D721Med (cell line): ENCODE measurements around the gene CPVL.

Source experiments
- DNase-seq: peaks from one replicate; pipeline ENCODE4 v3.0.0; 2011; ENCODE audit warnings: low spot score; ENCODE audit not compliant: insufficient read length
- FAIRE-seq: peaks from 2 replicates; lab custom pipeline; 2011; peaks lifted over from hg19 to GRCh38; lab: Jason Lieb, UNC
- CTCF ChIP-seq: IDR thresholded peaks from 2 replicates; pipeline ENCODE4 v1.5.1; 2012; ENCODE audit warnings: mild to moderate bottlenecking, control low read depth; ENCODE audit not compliant: insufficient read depth; ENCODE audit errors: missing control alignments

The CPVL gene

DNA sequence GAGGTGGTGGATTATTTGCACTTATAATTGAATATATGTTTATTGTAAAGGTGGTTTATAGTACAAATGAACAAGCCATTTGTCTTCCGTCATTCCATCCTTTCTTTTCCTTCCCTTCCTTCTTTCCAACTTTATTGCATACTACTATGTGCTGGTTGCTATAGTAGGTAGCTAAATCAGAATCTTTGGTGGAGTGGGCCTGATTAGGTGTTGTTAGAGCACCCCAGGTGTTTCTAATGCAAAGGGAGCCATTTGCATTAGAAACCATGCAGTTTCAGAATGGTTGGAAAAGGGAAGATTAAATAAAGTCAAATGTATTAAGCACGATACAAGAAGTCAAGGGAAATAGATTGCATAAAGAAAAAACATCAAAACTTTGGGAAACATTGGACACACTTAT lies 99.4 kb downstream of the CPVL start:
- DNase-seq = no peak
- TF ChIP-seq CTCF = no peak
- no peak for FAIRE-seq

DNA sequence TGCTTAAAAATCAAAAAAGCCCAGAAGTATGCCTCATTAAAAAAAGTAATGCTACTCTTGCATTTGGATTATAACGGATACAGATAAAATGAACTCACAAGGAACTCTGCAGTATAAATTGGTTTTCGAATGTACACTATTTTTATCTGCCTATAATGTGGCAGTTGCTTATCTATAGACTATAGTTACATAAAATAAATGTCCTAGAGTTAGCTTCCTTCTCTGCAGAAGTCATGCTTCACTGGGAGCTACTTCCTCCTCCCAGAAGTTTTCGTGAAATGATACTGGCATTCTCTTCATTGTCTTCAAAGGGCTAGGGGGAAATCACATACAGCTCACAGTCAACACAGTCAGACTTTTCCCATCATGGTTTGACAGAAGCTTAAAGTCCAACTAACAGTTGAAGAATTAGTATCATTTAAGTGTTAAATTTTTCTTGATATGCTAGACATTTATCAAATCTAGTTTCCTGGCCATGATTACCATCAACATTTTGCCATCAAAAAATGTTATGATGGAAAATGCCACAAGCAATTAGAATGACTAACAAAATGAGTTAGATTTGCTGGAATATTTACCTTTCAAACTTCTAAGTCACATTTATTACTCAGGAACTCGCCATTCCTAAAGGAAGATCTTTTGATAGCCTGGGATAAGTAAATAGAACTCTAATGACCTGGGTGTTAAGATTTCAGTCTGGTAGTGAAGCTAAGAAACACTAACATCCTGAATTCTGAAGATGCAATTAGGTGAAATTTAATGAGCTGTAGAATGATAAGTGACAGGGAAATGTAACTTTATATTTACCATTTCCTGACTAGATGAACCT lies 100.9 kb downstream of the CPVL start:
- FAIRE-seq (no peak), DNase-seq (no peak)
- TF ChIP-seq CTCF = no peak

DNA sequence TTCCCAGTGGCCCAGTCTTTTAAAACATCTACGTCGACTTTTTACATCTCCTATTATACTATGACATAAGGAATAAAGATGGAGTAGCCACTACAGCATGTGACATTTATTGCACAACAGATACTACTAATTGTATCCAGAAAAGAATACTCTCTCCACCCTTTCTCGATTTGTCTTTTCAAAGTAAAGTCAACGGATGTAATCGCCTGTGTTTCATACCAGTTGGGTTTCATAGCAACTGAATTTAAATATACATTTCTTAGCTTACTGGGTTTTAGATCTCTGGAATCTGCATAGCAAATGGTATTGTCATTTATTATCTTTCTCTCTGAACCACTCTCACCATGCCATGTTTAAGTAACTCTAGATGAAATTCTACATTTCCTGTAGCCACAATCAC lies 101.8 kb downstream of the CPVL start:
- no peak for DNase-seq
- no peak for FAIRE-seq
- TF ChIP-seq CTCF = no peak

- no peak for DNase-seq
- TF ChIP-seq CTCF = no peak
- FAIRE-seq = no peak
These were observed 102.8 kb downstream of the CPVL start for GRCh38 chr7:29043576-29043975.

DNA sequence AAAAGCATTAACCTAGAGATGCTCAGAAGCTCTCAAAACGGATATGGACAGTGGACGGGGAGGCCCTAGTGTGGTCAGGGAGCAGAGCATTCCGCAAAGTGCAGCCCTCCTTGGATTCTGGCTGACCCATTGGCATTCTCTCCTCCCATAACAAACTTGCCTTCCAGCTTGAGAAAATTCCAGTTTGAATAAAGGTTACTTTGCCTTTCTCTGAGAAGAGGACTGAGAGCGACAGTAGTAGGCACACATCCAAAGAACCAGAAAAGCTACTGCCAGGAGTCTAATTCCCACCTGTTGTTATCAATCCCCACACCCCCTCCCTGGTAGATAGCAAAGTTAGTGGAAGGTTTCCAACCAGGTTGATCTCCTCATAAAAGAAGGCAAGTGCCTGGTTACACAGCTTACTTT lies 103.5 kb downstream of the CPVL start:
- no peak for FAIRE-seq
- DNase-seq = no peak
- no peak for TF ChIP-seq CTCF

- FAIRE-seq = no peak
- no peak for TF ChIP-seq CTCF
- no peak for DNase-seq
These were observed 104.3 kb downstream of the CPVL start for GRCh38 chr7:29041991-29042390.

- no peak for DNase-seq
- no peak for TF ChIP-seq CTCF
- FAIRE-seq = no peak
These were observed 105.8 kb downstream of the CPVL start for GRCh38 chr7:29040579-29040925.
